Fibroblast of lung (primary cell): ENCODE data around the gene VPS13D.

ENCODE experiments used
- CTCF ChIP-seq, 2 donors: IDR thresholded peaks in 1 of 2; conservative IDR thresholded peaks in 1 of 2; 1 replicate in 1 of 2; 2 replicates in 1 of 2; pipeline ENCODE4 v1.5.1; 2011 to 2012; ENCODE audit warnings: low read length in 2 of 2, control low read depth in 1 of 2, inconsistent platforms in 1 of 2, low read depth in 1 of 2, mild to moderate bottlenecking in 1 of 2
- EZH2 ChIP-seq: IDR thresholded peaks from 2 replicates; pipeline ENCODE4 v1.5.1; 2012; ENCODE audit warnings: low read length, control low read depth, mild to moderate bottlenecking; ENCODE audit errors: missing control alignments

GRCh38 chr1:12505231-12505630 lies 275.4 kb downstream of the VPS13D start:
- TF ChIP-seq CTCF (conservative IDR thresholded peaks at IDR 0.05 in 1 of 2, IDR thresholded peaks at IDR 0.05 in 1 of 2; ENCODE audit: low read depth in 1 of 2, low read length in 2 of 2) (no peak), EZH2 (no peak)
